Cortex of kidney (tissue), 1 donor: Measurements from ENCODE around the gene C1QTNF5.

Experiments
- DNase-seq: peaks from one replicate; lab custom pipeline; 2025; lab: John Stamatoyannopoulos, UW

Gene C1QTNF5

DNA sequence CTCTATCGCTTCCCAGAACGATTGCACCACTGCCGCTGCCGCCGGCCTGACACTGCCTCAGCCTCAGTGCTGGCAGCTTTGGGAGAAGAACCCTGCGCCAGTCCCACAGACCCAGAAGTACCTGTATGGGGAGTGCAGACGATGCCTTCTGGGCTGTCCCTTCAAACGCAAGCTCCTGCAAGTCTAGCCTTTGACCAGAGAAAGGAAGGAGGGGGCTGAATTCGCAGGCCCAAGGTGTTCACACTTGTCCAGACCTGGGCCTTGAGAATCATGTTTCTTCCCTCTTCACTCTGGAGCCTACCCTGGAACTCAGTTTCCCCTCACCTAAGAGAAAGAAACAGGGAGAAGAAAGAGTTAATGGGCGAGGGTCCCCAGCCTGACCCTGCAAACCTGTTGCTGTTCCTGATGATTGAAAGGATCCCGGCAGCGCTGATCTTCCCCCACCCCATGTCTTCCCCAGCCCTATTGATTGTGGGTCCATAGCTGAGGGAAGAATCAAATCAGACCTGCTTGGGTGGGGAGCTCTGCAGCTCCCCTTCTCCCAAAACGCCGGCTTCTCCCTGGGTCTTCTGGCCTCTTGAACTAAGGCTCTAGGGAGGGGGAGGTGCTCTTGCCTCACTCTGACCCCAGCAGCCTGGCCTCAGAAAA lies 23.0 kb downstream of the C1QTNF5 start:
- no peak for DNase-seq

DNA sequence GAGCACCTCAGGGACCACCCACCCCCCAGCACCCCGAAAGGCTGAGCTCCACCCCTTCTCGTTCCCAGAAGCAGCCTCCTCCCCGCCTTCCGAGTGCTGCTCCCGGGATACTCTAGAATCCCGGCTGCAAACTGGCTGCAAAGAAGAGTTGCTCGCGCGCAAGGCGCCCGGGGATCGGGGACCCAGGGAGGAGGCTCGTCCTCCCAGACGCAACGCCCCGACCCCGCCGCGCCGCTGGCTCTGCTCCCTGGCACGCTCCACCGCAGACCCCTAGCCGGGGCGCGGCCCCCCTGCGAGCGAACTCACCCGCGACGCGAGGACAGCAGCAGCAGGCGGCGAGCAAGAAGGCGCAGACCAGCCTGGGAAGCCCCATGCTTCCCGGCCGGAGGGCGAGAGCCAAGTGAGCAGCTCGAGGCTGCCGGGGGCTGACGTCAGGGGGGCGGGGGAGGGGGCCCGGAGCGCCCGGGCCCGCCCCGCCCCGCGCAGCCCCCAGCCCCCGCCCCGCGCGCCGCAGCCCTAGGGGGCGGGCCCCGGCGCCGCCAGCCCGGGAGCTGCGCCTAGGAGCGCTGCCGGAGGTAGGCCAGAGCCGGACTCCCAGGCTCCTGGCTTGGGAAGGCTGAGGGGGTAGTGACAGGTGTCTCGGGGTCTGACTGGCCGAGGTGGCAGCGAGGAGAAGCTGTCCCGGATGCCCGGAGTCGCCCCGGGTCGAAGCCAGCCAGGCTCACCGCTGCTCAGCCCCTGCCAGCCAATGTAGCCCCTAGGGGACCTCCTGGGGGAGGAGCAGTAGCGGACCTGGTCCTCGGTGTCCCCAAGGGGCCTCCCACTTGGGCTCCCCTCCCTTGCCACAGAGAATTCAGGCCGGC lies 23.7 kb downstream of the C1QTNF5 start, which contains the start of gene MCAM:
MCAM (minus strand) TSS at position 402 of the 863 bp plus-strand sequence; CDS start at position 373, 29 bp downstream.
- no peak for DNase-seq

DNA sequence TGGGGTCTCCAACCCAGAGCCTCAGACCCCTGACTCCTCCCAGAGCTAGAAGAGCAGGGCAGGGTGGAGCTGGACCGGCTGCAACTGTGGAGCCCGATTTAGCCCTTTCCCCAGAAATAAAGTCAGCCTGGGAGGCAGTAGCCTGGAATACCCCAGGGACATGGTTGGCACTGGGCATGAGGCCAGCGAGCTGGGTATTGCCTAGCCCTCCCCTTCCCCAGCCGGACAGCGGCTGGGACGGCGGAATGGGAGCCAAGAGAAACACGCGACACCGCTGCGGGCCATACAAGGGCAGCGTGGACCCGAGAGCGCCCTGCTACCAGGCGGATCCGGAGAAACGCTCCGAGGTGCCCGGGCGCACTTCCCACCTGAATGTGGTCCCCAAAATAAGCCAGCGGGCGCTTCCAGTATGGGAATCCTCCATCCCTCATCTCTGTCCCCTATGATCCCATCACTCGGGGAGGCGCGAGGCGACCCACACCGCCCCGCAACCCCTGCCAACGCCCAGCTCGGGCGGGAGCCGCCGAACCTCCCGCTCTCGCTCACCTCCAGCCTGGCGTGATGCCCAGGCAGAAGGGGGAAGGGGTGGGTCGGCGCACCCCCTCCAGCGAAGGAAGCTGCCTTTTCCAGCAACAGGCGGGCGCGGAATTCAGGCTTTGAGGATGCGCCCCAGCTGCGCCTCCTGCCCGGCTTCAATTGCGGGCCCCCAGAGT lies 24.5 kb downstream of the C1QTNF5 start:
- no peak for DNase-seq

DNA sequence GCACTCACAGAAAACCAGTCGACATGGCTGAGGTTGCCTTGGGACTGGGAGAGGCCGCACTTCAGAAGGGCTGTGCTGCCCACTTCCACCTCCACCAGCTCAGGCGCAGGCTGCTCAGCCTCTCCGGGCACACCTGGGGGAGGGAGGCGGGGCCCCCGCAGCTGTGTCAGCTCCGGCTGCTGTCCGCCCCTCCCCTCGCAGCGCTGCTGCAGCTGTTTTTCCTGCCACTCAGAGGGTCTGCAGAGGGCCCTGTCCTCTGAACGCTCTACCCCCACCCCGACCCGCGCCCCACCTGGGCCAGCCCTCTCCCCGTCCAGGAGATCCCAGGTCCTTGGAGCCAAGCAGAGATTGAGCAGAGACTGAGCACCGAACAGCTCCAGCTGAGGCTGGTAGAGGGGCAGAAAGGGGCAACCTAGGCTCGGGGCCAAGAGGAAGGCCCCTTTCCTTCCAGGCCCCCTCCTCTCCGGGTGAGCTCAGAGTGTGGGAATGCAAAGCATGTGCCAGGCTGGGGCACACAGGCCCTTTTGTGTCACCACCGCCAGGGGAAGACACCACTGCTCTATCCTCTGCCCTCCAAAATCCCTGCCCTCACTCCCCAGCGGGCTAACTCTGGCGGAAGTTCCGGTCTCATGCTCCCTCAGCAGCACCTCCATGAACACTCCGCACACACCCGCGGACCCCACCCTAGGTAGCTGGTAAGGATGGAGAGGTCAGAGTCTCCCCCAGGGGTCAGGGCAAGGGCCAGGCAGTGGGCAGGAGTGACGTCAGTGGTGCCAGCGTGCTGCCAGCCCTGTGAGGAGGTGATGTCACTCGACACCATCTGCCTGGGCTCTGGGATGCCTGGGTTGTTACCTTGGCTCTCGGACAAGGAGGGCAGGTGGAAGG lies 25.3 kb downstream of the C1QTNF5 start:
- DNase-seq = no peak

DNA sequence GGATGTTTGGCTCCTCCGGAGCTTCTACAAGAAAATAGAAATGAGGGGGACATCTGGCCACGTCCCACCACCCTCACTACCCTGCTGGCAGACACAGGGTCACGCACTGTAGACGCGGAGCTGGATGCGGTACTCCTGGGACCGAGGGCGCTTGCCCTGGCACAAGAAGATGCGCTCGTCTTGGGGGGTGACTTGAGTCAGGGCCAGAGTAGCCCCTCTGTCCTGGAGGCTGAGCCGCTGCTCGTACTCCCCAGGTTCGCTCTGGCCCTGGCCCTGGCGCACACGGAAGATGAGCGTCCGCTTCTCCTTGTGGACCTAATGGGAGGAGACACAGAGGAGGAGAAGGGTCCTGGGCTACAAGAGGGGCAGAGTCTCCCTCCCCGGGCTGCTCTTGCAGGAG lies 26.0 kb downstream of the C1QTNF5 start:
- DNase-seq = no peak

DNA sequence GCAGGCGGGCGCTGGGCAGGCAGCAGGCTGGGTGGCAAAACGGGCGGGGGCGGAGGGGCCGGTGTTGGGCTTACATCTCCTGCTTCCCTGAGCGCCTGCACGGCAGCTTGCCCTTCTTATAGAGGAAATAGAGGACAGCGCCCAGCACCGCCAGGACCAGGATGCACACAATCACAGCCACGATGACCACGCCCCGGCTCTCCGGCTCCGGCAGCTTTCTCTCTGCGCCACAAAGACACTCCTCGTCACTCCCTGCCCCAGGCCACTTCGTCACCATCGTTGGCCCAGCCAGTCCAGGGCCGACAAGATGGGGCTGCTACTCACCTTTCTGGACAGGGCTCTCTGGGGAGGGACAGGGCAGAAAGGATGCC lies 30.0 kb downstream of the C1QTNF5 start:
- DNase-seq = no peak

DNA sequence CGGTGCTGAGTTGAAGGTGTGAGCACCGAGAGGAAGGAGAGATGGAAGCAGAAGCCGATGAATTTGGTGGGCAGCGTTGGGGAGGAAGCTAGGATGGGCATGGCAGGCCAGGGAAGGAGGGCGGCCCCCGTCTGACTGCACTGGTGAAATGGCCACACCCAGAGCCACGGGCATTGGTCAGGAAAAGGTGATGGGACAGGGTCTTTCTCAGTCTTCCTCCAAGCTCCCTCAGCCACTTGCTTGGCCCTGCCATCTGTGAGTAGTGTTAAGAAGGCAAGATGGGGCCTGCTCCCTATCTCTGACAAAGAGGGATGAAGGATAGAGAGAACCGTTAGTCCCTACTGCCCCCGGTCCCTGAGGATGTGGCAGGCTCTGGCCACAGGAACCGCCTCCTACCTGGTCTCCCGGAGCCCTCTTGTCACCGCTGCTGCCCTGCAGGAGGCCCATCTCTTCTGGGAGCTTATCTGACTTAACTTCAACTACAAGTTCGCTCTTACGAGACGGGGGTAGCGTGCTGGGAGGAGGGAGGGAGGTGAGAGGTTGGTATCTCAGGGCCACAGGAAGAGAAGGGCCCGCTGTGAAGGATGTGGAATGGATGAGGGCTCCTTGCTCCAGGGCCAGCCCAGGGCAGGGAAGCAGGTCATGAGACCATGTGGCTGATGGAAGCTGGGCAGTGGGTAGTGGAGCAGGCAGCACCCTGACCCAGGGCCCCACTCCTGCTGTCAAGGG lies 30.6 kb downstream of the C1QTNF5 start:
- DNase-seq = no peak

DNA sequence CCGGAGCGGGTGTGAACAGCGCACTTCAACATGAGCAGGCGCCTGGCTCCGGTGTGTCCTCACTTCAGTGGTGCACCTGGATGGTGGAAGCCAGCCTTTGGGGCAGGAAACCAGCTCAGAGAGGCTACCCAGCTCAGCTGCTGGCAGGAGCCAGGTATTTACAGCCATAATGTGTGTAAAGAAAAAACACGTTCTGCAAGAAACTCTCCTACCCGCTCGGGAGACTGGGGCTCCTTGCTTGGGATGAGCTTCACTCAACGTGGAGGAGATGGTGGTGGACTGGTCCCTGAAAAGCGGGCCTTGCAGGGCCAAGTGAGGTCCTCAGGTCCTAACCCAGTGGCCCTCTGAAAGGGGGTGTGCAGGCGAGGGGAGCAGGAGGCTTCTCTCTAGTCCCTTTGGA lies 31.3 kb downstream of the C1QTNF5 start:
- DNase-seq = no peak

DNA sequence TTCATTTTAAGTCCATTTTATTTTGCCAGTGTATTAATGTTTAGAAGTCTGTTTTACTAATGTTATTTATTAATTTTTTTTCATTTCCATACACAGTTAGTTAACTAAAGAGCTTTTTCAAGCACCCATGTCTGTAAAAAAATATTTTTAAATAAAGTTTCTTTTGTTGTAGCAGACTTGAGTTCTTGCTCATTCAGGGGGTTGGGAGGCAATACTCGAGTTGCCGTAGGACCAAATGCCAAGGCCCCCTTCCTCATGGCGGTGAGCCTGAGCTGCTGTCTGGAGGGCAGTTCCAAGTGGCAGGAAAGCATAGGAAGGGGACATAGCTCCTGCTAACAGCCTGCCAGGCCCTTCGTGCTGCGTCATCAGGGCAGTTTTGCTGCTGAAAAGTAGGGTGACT lies 32.7 kb downstream of the C1QTNF5 start:
- DNase-seq = no peak

DNA sequence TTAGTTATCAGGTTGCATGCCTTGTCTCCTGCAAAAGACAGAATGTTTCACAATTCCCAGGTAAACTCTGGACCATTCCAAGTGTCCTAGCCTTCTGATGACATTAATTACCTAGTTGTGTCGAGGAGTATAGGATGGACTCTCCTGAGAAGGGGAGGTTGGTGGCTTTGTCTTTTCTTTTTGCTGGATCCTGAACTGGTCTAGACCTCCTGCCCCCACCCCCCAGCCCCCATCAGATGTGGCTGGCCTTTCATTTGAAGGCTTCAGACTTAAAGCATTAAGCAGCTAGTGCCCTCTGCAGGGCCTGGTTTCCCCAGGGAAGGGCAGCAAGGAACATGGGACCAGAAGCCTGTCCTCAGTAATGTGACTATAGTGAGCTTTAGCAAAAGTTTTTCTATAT lies 33.5 kb downstream of the C1QTNF5 start:
- DNase-seq = no peak

DNA sequence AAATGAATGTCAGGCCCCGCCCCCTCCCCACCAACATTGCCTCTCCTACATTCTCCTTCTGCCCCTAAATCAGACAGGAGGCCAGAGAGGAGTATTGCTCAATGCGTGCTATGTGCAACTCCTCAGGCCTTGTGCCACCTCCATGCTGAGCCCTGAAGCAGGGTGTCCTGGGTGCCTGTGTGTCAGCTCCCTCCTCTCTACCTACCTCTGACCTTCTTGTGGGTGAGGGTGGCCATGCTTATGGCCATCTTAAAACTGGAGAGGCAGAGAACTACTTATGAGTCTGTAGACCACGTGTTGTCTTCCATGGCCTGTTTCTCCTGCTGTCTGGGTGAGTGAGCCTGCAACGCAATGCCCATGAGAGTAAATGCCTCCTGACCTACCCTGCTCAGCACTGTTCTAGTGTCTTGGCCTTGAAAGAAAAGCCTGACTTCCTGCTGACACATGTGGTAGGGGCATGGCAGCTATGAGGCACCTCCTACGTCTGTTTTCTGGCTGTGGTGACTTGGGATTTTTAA lies 34.3 kb downstream of the C1QTNF5 start:
- DNase-seq = no peak

DNA sequence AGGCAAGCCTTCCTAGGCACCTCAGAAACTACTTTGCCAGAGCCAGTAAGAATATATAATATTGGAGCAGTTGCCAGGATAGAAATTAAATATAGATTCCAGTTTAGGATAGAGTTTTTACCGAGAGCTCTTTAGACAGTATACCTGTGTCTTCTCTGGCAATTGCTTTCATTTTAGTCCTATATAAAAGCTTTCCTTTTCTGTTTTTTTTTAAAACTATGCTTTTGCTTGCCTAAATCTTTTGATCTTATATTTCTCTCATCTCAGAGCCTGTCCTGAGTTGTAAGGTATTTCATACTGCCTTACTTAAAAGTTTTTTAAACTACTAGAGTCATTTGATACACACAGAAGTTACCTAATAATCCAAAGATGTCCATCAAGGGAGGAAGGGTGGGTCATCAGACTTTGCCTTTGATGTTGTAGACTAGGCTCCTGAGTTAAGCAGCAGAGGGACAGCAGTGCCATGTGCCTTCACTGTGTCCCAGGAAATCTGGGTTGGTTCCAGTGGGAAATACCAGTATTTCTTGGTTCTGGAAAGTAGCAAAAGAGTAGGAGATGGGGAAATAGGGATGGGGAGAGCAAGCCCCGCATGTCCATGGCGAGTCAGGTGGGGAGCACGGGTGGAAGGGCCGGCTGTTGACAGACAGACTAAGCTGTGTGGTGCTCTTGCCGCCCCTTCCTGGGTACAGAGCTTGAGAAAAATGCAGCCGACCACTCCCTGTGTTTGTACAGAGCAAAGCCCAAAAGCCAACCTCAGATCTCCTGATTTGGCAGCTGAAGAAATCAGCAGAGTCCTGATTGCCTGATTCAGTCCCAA lies 34.9 kb downstream of the C1QTNF5 start:
- no peak for DNase-seq

DNA sequence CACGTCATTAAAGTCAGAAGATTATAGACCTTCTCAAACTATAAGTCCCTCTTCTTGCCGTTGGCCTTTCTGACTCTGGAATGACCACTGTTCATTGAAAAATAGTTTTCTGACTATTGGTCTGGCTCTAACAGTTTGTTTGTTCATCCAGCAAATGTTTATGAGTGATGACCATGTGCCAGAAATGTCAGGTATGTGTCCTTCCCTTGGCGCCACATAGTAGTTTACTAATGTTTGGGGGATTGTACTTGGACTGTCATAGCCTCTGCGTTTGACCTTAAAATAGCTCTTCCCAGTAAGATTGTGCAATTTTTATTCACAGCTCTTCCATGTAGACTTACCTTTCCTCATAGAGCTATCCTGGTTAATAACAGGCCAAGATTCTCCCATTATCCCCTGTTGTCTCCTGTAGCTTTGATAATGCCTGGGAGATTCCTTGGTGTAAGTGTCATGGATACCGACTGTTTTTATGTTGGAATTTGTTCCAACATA lies 37.4 kb downstream of the C1QTNF5 start:
- DNase-seq = no peak

DNA sequence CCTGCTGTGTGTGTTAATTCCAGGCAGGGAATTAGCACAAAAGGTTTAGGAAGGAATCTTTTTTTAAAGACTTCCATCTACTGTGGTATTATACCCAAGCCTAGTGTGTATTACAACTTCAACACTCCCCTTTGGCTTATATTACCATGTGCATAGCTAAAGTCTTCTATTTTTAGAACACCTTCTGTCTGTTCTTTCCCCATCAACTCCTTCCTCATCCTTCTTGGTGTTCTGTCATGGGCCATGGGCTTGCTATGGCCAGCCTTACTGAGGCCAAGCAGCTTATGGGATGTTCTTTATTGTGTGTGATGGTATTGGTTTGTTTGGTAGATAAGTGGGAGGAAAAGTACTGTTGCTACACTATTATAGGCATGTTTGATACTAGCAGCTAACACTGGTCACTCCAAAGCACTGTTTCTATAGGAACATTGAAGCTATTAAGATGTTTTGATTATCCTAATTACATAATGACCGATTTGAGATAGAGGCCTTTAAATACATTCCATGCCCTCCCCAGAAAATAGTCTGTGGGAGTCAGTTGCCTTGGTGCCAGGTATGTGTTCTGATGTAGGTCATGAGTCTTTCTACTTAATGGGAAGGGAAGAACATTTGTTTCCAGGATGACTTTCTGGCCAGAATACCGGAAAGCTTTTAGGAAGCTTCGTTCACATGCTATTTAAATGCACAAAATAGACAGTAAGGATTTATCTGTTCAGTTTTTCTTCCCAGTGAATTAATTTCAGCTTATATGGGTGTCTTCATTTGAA lies 40.3 kb downstream of the C1QTNF5 start:
- DNase-seq = no peak

DNA sequence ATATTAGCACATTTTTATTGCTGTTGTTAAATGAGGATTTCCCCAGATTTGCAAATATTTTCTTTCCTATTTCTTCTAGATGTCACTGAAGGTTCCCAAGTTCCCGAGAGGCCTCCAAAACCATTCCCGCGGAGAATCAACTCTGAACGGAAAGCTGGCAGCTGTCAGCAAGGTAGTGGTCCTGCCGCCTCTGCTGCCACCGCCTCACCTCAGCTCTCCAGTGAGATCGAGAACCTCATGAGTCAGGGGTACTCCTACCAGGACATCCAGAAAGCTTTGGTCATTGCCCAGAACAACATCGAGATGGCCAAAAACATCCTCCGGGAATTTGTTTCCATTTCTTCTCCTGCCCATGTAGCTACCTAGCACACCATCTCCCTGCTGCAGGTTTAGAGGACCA lies 41.3 kb downstream of the C1QTNF5 start:
- DNase-seq = no peak

DNA sequence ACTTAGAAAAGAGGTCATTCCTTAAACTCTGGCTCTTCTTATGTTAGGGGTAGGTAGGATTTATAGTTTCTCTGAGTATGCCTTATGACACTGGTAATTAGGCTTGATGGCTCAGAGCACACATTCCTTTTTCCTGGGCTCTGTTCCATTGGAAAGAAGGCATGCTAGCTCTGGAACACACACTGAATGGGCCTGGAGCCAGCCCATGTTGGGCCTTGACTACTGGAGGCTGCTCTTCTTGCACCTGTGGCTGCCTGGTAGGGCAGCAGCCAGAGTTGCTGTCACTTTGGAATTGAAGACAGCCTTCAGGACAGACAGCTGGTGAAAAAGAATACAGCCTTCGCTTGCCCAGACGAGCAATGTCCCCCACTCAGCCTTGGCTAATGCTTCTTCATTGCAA lies 42.0 kb downstream of the C1QTNF5 start:
- DNase-seq = no peak

DNA sequence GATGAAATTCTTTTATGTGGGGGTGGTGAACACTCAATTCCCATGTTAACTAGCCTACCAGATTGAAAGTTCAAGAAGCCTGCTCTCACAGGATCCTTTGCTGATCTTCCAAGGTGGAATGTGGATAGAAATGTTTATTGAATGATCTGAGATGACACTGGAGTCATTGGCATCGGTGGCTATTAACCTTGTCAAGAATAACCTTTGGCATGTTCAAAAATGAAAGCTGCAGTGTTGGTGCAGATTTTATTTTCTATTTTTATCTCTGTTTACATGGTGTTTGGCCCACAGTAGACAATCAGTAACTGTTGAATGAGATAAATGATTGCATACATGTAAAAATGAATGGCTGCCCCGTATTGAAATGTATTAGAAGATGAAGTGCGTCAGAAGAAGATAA lies 42.7 kb downstream of the C1QTNF5 start:
- no peak for DNase-seq

DNA sequence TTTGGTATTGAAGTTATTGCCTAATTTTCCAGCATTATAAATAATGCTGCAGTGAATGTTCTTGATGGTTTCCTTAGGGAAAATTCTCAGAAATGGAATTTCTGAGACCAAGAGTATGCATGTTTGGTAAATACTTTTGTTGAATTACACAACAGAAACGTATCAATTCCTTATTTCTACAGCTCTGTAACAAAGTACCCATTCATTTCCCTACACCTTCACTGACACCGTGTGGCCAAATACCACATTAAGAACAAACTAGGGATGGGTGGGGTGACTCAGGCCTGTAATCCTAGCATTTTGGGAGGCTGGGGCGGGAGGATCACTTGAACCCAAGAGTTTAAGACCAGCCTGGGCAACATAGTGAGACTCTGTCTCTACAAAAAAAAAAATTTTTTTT lies 45.5 kb downstream of the C1QTNF5 start:
- no peak for DNase-seq

DNA sequence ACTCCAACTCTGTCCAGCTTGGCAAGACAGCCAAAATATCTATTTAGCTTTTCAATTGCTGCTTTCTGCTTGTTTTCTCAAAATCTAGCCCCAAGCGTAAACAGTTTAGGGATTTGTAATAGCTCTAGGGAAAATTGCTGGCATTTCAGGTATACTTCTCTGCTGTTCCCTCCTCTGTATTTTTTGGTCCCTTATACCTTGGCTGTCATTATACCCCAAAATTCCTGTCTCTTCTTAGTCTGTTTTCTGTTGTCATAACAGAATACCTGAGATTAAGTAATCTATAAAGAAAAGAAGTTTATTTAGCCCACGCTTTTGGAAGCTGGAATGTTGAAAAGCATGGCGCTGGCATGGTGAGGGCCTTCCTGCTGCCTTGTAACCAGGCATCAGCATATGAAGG lies 47.2 kb downstream of the C1QTNF5 start:
- no peak for DNase-seq
